Ovary (tissue), 10 donors: ENCODE results near the gene SERAC1. TPM values are rescaled to one million over a fixed set of nuclear protein-coding genes. Genes with fewer than 3 reads are reported as not detected.
"Not testable (repeated sequence)": the region's sequence is repeated elsewhere in the genome, so short reads cannot be mapped to it uniquely, and the experiment has no call there.

Source experiments
- DNase-seq, 5 donors: peaks; one replicate each; pipeline ENCODE4 v3.0.0-alpha.2; 2019 to 2020
- H3K27ac ChIP-seq, 2 donors: fragments of 200-600 bp; one replicate each; pipeline versions ENCODE4 v1.5.1 to v1.8.0; 2019 to 2022
- H3K27me3 ChIP-seq: fragments of 200-600 bp; one replicate; pipeline ENCODE4 v1.8.0; 2022
- H3K36me3 ChIP-seq: fragments of 200-600 bp; sonication (generic); one replicate; pipeline ENCODE4 v1.5.1; 2019
- H3K4me1 ChIP-seq: one replicate; pipeline ENCODE4 v1.8.1; 2013; ENCODE audit warnings: mild to moderate bottlenecking, moderate library complexity; ENCODE audit not compliant: insufficient read depth
- H3K4me3 ChIP-seq: fragments of 200-600 bp; sonication (generic); one replicate; pipeline ENCODE4 v1.5.1; 2017
- H3K9me3 ChIP-seq, 2 donors: fragments of 200-600 bp in 1 of 2; sonication (generic) in 1 of 2; one replicate each; pipeline versions ENCODE4 v1.5.1 to v1.8.1; 2013 to 2019; ENCODE audit warnings: mild to moderate bottlenecking in 1 of 2, moderate library complexity in 1 of 2
- CTCF ChIP-seq, 3 donors: fragments of 450-650 bp in 2 of 3; fragments of 200-600 bp in 1 of 3; IDR thresholded peaks; one replicate each; pipeline versions ENCODE4 v1.5.1 to v1.8.0; 2016 to 2022; ENCODE audit warnings: antibody characterized with exemption in 3 of 3, mild to moderate bottlenecking in 1 of 3
- EP300 ChIP-seq: sonication (generic); formaldehyde crosslinking; IDR thresholded peaks from one replicate; pipeline ENCODE4 v1.6.1; 2017; ENCODE audit warnings: antibody characterized with exemption
- POLR2A ChIP-seq: fragments of 450-650 bp; IDR thresholded peaks from one replicate; pipeline ENCODE4 v1.6.1; 2017; ENCODE audit warnings: antibody characterized with exemption, mild to moderate bottlenecking, moderate library complexity
- WGBS, 3 donors: extraction: QIAGEN DNeasy Blood & Tissue Kit in 1 of 3; methylation state at CpG; one replicate each; pipeline versions ENCODE4 v1.1.5 to v1.1.7; 2013 to 2017; 5-methylcytosine and 5-hydroxymethylcytosine counted together
- intact Hi-C, 4 donors: fragments of 100-400 bp; cut with DNase I; formaldehyde crosslinking; loops; one replicate each; pipeline versions ENCODE4 v1.11.0 to v1.15.1; 2022 to 2023
- long read RNA-seq, 3 donors: library from polyadenylated mRNA in 2 of 3; unstranded in 2 of 3; transcript quantifications; one replicate each; pipeline ENCODE4 v2.0.0 and lab custom pipeline, GENCODE V29; 2021 to 2026
- polyA plus RNA-seq, 2 donors: library from polyadenylated mRNA; stranded (reverse); fragments of 200-250 nt in 1 of 2; fragments of 350-450 nt in 1 of 2; fragmentation: Illumina TruSeq in 1 of 2; extraction: RNeasy Lipid Tissue Mini Kit (QIAGEN cat#74804) in 1 of 2; gene quantifications; one replicate each; pipeline ENCODE4 v1.2.3, GENCODE V29; 2013 to 2014
- total RNA-seq, 7 donors: library from RNA; depleted of rRNA in 2 of 7; stranded (reverse); fragments of >200 nt in 2 of 7; fragmentation: NEBNext Ultra II Directional in 3 of 7; extraction: Animal tissue kit (Norgen Biotek cat#: 25700) in 3 of 7; gene quantifications; one replicate each; pipeline versions ENCODE4 v1.1.0 to v1.2.4, GENCODE V29; 2016 to 2023
- donor health status: DM: no; HTN: no; CAD: no; lungs with moderate emphysema.
- donor health status: DM: no; HTN: no; CAD: no.
- donor health status: Bipolar disorder and iron deficiency.
- donor health status: DM: yes; HTN: yes; CAD: no.
- donor health status: DM: no; HTN: no; CAD: no.
- donor health status: DM: yes; HTN: yes; CAD: no.

The SERAC1 gene
- total RNA-seq (10 to 100 TPM in 1 of 7 donors, 1 to 10 TPM in 6; 3.9 to 11.9 (median 6.3) TPM), polyA plus RNA-seq (1 to 10 TPM; 3.7 to 9.0 TPM)
- long read RNA-seq, donor 1, partial matches to known transcripts: 2 of 5 reads
- long read RNA-seq, donor 1, other reads (novel, unspliced or antisense): 3 of 5 reads
- long read RNA-seq, donor 2, partial matches to known transcripts: 0 of 2 reads
- long read RNA-seq, donor 2, other reads (novel, unspliced or antisense): 0 of 2 reads
- long read RNA-seq, donor 3, partial matches to known transcripts: 0 of 10 reads
- long read RNA-seq, donor 3, other reads (novel, unspliced or antisense): 7 of 10 reads

- no peaks in the 10 kb centered on the region for H3K27me3 ChIP-seq
- H3K36me3 ChIP-seq: no peaks in the 10 kb centered on the region
- no peak for DNase-seq
- peak within 1 kb of the TSS; percentile 69 for H3K4me3 ChIP-seq
- TF ChIP-seq EP300 (no peak), POLR2A (no peak), CTCF (IDR thresholded peaks at IDR 0.05) (no peak)
- WGBS, 3 donors: 0 to 1% (median 0%) methylated on average over 7 to 29 of the region's 29 CpGs
- H3K9me3 ChIP-seq: no peaks in the 10 kb centered on the region
- peak within 1 kb of the TSS; percentile 84 to 94 for H3K27ac ChIP-seq
- peaks cover 5% of the 10 kb centered on the region for H3K4me1 ChIP-seq
- intact Hi-C loops: no loop called here
These were observed at the start of gene SERAC1 for GRCh38 chr6:158168040-158168289. Gene SERAC1, minus strand, starts transcription at chr6:158168262. Its CDS starts 9,899 bp downstream, at chr6:158158363.

DNA sequence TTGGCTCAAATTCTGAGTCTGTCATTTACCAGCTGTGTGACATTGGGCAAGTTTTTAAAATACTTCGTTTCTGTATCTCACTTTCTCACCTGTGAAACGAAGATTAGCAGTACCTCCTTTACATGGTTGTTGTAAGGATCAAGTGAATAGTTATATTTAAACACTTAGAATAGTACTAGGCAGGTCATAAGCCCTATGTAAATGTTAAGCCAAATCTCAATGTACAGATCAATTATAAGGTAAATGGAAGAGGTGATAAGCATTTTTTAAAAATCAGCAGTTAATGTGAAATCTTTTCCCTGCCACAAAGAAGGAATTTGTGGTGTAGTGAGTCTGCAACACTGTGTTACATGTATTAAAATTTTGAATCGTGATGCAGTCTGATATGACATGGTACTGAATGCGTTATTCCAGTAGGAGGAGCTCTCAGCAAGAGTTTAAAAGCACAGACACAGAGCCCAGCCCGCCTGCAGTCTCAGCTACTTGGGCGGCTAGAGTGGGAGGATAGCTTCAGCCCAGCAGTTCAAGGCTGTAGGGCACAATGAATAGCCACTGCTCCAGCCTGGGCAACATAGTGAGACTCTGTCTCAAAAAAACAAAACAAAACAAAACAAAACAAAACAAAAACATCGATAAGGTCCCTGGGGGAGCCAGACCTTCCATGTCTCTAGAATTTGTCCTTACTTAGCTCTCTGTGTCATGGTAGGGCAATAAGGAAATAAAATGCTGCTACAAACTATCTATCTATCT is 46.0 kb upstream of the SERAC1 start:
- Histone ChIP-seq H3K4me3 (no peak overlapping the region), H3K27ac (no peak overlapping the region), H3K36me3 (no peaks in the 10 kb centered on the region), H3K27me3 (no peaks in the 10 kb centered on the region), H3K9me3 (no peaks in the 10 kb centered on the region), H3K4me1 (no peaks in the 10 kb centered on the region)
- intact Hi-C loops: no loop called here
- DNase-seq: peak in 4 of 5 donors; percentile 36 to 62 (median 39)
- TF ChIP-seq CTCF (IDR thresholded peaks at IDR 0.05) (peak in 2 of 3 donors; percentile 21 to 33), POLR2A (no peak), EP300 (no peak)
- WGBS, 3 donors: 1 to 7% (median 5%) methylated on average over 7 of the region's 7 CpGs

GRCh38 chr6:158211273-158212055 is 43.4 kb upstream of the SERAC1 start:
- Histone ChIP-seq H3K27me3 (no peaks in the 10 kb centered on the region), H3K27ac (no peak overlapping the region), H3K9me3 (no peaks in the 10 kb centered on the region), H3K4me1 (no peaks in the 10 kb centered on the region), H3K36me3 (no peaks in the 10 kb centered on the region), H3K4me3 (no peak overlapping the region)
- no peak for DNase-seq
- no peak for TF ChIP-seq POLR2A
- no peak for TF ChIP-seq CTCF (IDR thresholded peaks at IDR 0.05)
- no peak for TF ChIP-seq EP300
- 86 to 90% (median 89%) methylated on average over 3 of the region's 3 CpGs for WGBS, 3 donors
- intact Hi-C loops: no loop called here

GRCh38 chr6:158209582-158210333 is 41.7 kb upstream of the SERAC1 start:
- H3K36me3 ChIP-seq, H3K27ac ChIP-seq, H3K4me3 ChIP-seq, H3K9me3 ChIP-seq, H3K27me3 ChIP-seq, DNase-seq, H3K4me1 ChIP-seq, intact Hi-C loops: not testable (repeated sequence)
- 89 to 97% (median 96%) methylated on average over 47 to 52 of the region's 52 CpGs for WGBS, 3 donors

DNA sequence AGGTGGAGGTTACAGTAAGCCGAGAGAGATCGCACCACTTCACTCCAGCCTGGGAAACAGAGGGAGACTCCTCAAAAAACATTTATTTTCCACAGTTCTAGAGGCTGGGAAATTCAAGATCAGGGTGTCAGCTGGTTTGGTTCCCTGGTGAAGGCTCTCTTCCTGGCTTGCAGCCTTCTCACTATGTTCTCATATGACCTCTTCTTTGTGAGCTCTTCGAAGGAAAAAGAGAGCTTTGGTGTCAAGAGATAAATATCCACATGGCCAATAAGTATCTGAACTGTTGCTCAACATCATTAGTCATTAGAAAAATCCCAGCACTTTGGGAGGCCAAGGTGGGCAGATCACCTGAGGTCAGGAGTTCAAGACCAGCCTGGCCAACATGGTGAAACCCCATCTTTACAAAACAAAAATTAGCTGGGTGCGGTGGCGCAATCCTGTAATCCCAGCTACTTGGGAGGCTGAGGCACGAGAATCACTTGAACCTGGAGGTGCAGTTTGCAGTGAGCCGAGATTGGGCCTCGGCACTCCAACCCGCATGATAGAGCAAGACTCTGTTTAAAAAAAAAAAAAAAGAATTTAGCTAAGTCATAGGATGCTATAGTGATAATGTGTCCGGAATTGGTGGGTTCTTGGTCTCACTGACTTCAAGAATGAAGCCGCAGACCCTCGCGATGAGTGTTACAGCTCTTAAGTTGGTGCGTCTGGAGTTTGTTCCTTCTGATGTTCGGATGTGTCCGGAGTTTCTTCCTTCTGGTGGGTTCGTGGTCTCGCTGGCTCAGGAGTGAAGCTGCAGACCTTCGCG is 40.4 kb upstream of the SERAC1 start:
- H3K36me3 ChIP-seq, H3K9me3 ChIP-seq, DNase-seq, H3K27ac ChIP-seq, H3K27me3 ChIP-seq, H3K4me1 ChIP-seq, intact Hi-C loops, H3K4me3 ChIP-seq: not testable (repeated sequence)
- WGBS, 3 donors: 89 to 92% (median 91%) methylated on average over 20 of the region's 20 CpGs
